Stomach (tissue), 9 donors: ENCODE measurements around the gene NME8. TPM values are rescaled to one million over a fixed set of nuclear protein-coding genes. Genes with fewer than 3 reads are reported as not detected.
A peak's percentile ranks its signal among the peaks of the same experiment; 100 is the strongest.

Experiments
- DNase-seq, 2 donors: peaks; one replicate each; pipeline versions ENCODE4 v3.0.0 to v3.0.0-alpha.2; 2013 to 2019
- H3K27ac ChIP-seq, 5 donors: fragments of 200-600 bp in 4 of 5; sonication (generic) in 4 of 5; one replicate each; pipeline ENCODE4 v1.5.1; 2013 to 2019; ENCODE audit warnings: mild to moderate bottlenecking in 1 of 5, moderate library complexity in 1 of 5
- H3K27me3 ChIP-seq, 3 donors: fragments of 200-600 bp; sonication (generic); one replicate each; pipeline ENCODE4 v1.5.1; 2017 to 2019; ENCODE audit warnings: mixed run types in 1 of 3
- H3K36me3 ChIP-seq, 4 donors: fragments of 200-600 bp; sonication (generic); 1 replicate in 3 of 4; 2 replicates in 1 of 4; pipeline ENCODE4 v1.5.1; 2016 to 2019
- H3K4me1 ChIP-seq, 4 donors: fragments of 200-600 bp; sonication (generic); one replicate each; pipeline ENCODE4 v1.5.1; 2016 to 2019
- H3K4me3 ChIP-seq, 4 donors: fragments of 200-600 bp; sonication (generic) in 3 of 4; one replicate each; pipeline ENCODE4 v1.5.1; 2016 to 2019; ENCODE audit warnings: mild to moderate bottlenecking in 1 of 4
- H3K9me3 ChIP-seq, 4 donors: fragments of 200-600 bp; sonication (generic); one replicate each; pipeline ENCODE4 v1.5.1; 2016 to 2019
- CTCF ChIP-seq, 7 experiments: fragments of 450-650 bp in 4 of 7; fragments of 200-600 bp in 3 of 7; sonication (generic) in 3 of 7; IDR thresholded peaks; one replicate each; pipeline ENCODE4 v1.5.1; 2016 to 2019; ENCODE audit warnings: antibody characterized with exemption in 7 of 7, control low read depth in 2 of 7, mild to moderate bottlenecking in 1 of 7
- EP300 ChIP-seq: sonication (generic); formaldehyde crosslinking; IDR thresholded peaks from one replicate; pipeline ENCODE4 v1.6.1; 2017; ENCODE audit warnings: antibody characterized with exemption
- POLR2A ChIP-seq, 4 donors: fragments of 450-650 bp; IDR thresholded peaks; one replicate each; pipeline ENCODE4 v1.6.1; 2016; ENCODE audit warnings: antibody characterized with exemption in 4 of 4, control low read depth in 2 of 4, mild to moderate bottlenecking in 1 of 4, moderate library complexity in 1 of 4
- POLR2AphosphoS5 ChIP-seq, 3 donors: sonication (generic); formaldehyde crosslinking; IDR thresholded peaks; one replicate each; pipeline ENCODE4 v1.6.1; 2016; ENCODE audit warnings: antibody characterized with exemption in 3 of 3
- WGBS, 5 donors: extraction: QIAGEN DNeasy Blood & Tissue Kit in 3 of 5; methylation state at CpG; one replicate each; pipeline versions ENCODE4 v1.1.5 to v1.1.7; 2013 to 2018; 5-methylcytosine and 5-hydroxymethylcytosine counted together
- intact Hi-C: fragments of 100-400 bp; cut with DNase I; formaldehyde crosslinking; loops from one replicate; pipeline ENCODE4 v1.15.1; 2023; ENCODE audit warnings: low total_unique reads
- polyA plus RNA-seq, 3 donors: library from polyadenylated mRNA; stranded (reverse); fragments of 200-250 nt; gene quantifications; one replicate each; pipeline ENCODE4 v1.2.3, GENCODE V29; 2013
- total RNA-seq, 5 donors: library from RNA; depleted of rRNA; stranded (reverse); fragments of >200 nt; gene quantifications; one replicate each; pipeline versions ENCODE4 v1.1.0 to v1.2.3, GENCODE V29; 2014 to 2016
- donor health status: healthy with polysubstance abuse.
- donor health status: Bipolar disorder and iron deficiency.
- donor health status: healthy.

NME8 gene
- total and polyA plus RNA-seq, 8 donors: 0.31 to 14.8 TPM; not detected in 6

GRCh38 chr7:37942934-37943610 is 94.7 kb downstream of the NME8 start:
- WGBS, 5 donors: 36 to 48% (median 39%) methylated on average over 12 of the region's 12 CpGs
- peaks cover 0 to 19% (median 6%) of the 10 kb centered on the region in 4 donors for H3K4me1 ChIP-seq
- DNase-seq: peak in 1 of 2 donors; percentile 56
- H3K27ac ChIP-seq: peak overlapping the region in 3 of 5 donors; percentile 36 to 52 (median 42)
- intact Hi-C loops: no loop called here
- no peak overlapping the region for H3K4me3 ChIP-seq
- peaks cover 0 to 13% (median 0%) of the 10 kb centered on the region in 4 donors for H3K9me3 ChIP-seq
- no peaks in the 10 kb centered on the region for H3K36me3 ChIP-seq
- H3K27me3 ChIP-seq: no peaks in the 10 kb centered on the region
- TF ChIP-seq POLR2AphosphoS5 (IDR thresholded peaks at IDR 0.05) (no peak), CTCF (IDR thresholded peaks at IDR 0.05) (no peak), EP300 (no peak)

GRCh38 chr7:37943905-37944736 is 95.7 kb downstream of the NME8 start:
- WGBS, 5 donors: 54 to 73% (median 65%) methylated on average over 8 of the region's 8 CpGs

GRCh38 chr7:37944737-37945054 is 96.3 kb downstream of the NME8 start:
- intact Hi-C loops: no loop called here
- Histone ChIP-seq H3K9me3 (peaks cover 0 to 6% (median 0%) of the 10 kb centered on the region in 4 donors), H3K27ac (peak overlapping the region in 1 of 5 donors; percentile 57), H3K4me1 (peaks cover 0 to 19% (median 6%) of the 10 kb centered on the region in 4 donors), H3K27me3 (no peaks in the 10 kb centered on the region), H3K36me3 (no peaks in the 10 kb centered on the region), H3K4me3 (no peak overlapping the region)
- WGBS, 5 donors: 74 to 83% (median 78%) methylated on average over 2 of the region's 2 CpGs
- TF ChIP-seq POLR2A (IDR thresholded peaks at IDR 0.05) (no peak), POLR2AphosphoS5 (IDR thresholded peaks at IDR 0.05) (no peak), CTCF (IDR thresholded peaks at IDR 0.05) (no peak), EP300 (no peak)
- no peak for DNase-seq

More at GRCh38 chr7:37943905-37944736, 95.7 kb downstream of the NME8 start:
- peak overlapping the region in 3 of 5 donors; percentile 36 to 57 (median 52) for H3K27ac ChIP-seq
- intact Hi-C loops: no loop called here
- no peak for TF ChIP-seq POLR2A (IDR thresholded peaks at IDR 0.05)
- TF ChIP-seq POLR2AphosphoS5 (IDR thresholded peaks at IDR 0.05): no peak
- TF ChIP-seq CTCF (IDR thresholded peaks at IDR 0.05): no peak
- no peak for TF ChIP-seq EP300
- H3K36me3 ChIP-seq: no peaks in the 10 kb centered on the region
- H3K4me1 ChIP-seq: peaks cover 0 to 19% (median 6%) of the 10 kb centered on the region in 4 donors
- H3K9me3 ChIP-seq: peaks cover 0 to 6% (median 0%) of the 10 kb centered on the region in 4 donors
- DNase-seq: peak in 1 of 2 donors; percentile 34
- H3K27me3 ChIP-seq: no peaks in the 10 kb centered on the region
- no peak overlapping the region for H3K4me3 ChIP-seq

- TF ChIP-seq POLR2AphosphoS5 (IDR thresholded peaks at IDR 0.05): no peak
- TF ChIP-seq CTCF (IDR thresholded peaks at IDR 0.05): no peak
- TF ChIP-seq POLR2A (IDR thresholded peaks at IDR 0.05): no peak
- TF ChIP-seq EP300: no peak
- H3K9me3 ChIP-seq: peaks cover 0 to 6% (median 0%) of the 10 kb centered on the region in 4 donors
- H3K4me1 ChIP-seq: peaks cover 0 to 19% (median 6%) of the 10 kb centered on the region in 4 donors
- no peaks in the 10 kb centered on the region for H3K27me3 ChIP-seq
- intact Hi-C loops: no loop called here
- H3K36me3 ChIP-seq: no peaks in the 10 kb centered on the region
- no peak for DNase-seq
- no peak overlapping the region for H3K4me3 ChIP-seq
- no peak overlapping the region for H3K27ac ChIP-seq
- WGBS, 5 donors: 70 to 80% (median 72%) methylated on average over 4 of the region's 4 CpGs
Observed at GRCh38 chr7:37945336-37945735, 96.9 kb downstream of the NME8 start.
